Activated CD8-positive, alpha-beta memory T cell treated with anti-CD3 and anti-CD28 coated beads, Interleukin-2, amount 50 U/mL, for 48 hours (primary cell): ENCODE data around the gene CYB561A3.
"Not testable (repeated sequence)": the region's sequence is repeated elsewhere in the genome, so short reads cannot be mapped to it uniquely, and the experiment has no call there.

Experiments used
- DNase-seq: peaks from one replicate; pipeline ENCODE4 v3.0.0-alpha.2; 2020

CYB561A3 gene, protein sequence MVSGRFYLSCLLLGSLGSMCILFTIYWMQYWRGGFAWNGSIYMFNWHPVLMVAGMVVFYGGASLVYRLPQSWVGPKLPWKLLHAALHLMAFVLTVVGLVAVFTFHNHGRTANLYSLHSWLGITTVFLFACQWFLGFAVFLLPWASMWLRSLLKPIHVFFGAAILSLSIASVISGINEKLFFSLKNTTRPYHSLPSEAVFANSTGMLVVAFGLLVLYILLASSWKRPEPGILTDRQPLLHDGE

DNA sequence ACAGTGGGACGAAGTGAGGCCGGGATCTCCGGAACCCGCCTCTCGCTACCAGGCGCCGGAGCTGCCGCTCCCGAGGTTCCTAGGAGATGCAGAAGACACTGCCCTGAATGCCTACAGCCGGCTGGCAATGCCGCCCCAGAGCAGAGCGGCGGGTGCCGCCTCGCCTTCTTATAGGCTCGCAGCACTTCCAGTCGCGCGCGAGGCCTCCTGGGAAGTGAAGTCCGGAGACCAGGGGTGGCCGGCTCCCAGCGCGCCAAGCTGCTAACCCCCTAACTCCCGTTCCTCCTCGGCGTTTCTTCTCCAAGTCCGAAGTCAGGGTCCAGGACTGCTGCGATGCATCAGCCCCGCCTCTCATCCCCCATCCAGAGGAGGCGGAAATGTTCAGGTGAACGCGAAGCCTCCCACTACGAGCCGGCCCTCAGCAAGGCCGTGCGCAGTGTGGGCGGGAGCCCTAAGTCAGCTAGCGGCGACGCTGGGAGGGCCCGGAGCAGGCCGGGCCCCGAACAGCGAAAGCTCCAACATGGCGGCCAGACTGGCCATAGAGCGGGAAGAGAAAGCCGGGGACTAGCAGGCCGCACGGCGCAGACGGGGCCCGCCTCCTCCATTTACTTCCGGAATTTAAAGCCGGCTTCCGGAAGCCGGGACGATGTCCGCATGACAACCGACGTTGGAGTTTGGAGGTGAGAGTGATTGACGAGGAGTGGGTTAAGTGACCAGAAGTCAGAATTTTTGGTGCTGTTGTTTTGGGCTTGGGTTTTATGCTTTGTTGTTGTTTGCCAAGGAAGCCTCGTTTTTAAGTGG is at the start of gene CYB561A3, which contains the start of gene TMEM138:
Gene CYB561A3, minus strand, starts transcription at position 142 of the 801 bp plus-strand sequence. CDS start 5,169 bp downstream, outside the sequence.
Gene TMEM138, plus strand, starts transcription at position 634 of the 801 bp plus-strand sequence. CDS start 2,017 bp downstream, outside the sequence.
- peak; percentile 94 for DNase-seq

DNA sequence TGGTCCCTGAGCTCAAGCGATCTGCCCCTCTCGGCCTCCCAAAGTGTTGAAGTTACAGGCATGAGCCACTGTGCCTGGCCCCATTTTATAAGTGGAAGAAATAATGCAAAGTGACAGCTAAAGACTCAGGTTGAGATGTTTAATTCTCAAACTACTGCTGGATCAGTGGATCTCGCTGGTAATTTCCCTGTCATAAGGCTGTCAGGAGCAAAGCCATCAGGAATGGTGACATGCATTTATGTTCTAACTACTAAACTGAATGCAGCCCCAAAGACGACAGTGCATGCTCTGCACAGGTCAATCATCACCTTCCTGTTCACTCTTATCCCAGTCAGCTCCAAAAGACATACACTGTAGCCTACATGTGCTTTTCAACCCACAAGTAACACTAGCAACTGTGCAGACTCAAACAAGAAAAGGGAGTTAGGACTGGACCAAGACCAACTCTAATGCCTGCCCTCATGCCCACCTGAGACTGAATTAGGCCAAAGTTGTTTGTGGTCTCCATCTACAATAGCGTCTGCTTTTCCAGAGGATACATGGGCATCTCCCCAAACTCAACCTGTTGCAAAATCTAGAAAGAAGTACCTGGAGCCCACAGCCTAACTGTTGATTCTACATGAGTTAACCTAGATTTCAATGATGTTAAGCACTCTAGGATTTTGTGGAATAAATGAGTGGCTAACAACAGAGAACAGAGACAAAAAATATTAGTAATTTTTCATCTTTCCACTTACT is 45.5 kb upstream of the CYB561A3 start:
- DNase-seq: no peak

DNA sequence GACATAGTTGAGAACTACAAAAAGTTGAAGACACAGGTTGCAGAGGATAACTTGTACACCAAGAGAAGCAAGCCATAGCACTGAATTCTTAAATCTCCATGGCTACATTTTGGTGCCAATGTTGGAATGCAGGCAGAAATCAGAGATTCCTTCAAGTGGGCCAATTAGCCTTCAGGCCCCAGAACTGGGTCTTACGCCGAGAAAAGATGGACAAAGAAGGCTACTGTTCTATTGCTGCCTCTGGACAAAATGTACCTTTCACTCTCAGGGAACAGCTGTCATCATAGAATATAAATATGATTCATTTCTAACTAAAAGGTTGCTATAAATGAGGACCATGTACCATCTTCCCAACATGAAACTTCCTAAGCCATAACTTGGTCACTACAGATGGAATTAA is 44.4 kb upstream of the CYB561A3 start:
- no peak for DNase-seq

DNA sequence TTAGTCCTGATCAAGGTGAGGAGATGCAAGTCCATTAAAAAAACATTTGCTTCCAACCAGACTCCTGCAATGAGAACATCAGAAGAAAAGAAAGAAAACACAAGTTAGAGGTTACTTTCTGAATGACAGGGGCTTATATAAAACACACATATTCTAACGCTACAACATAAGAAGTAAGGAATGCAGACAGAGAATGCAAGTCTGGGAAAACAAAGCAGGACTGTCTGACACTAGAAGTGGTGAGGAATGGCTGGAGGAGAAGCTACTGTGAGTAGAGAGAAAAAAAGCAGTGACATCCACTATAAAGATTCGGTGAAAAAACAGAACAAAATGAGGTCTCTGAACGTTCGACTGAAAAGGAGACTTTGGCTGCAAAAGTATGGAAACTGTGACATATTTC is 43.0 kb upstream of the CYB561A3 start:
- no peak for DNase-seq

DNA sequence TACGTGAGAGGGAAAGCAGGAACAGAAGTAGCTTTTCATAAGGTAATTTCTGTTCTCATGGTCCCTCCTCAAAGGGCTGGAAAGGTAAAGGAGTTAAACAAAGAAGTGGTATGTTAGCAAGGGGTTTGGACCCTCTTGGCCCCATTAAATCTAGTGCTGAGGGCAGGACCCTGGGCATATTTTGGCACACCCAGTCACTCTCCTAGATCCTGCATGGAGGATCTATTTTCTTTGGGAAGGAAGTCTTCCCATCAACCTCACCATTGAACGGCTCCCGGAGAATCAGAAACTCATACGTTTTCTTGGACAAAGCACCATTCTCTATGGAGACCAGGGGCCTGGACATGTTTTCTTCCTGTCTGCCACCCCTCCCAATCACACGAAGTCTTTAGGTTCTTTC is 42.4 kb upstream of the CYB561A3 start:
- no peak for DNase-seq

DNA sequence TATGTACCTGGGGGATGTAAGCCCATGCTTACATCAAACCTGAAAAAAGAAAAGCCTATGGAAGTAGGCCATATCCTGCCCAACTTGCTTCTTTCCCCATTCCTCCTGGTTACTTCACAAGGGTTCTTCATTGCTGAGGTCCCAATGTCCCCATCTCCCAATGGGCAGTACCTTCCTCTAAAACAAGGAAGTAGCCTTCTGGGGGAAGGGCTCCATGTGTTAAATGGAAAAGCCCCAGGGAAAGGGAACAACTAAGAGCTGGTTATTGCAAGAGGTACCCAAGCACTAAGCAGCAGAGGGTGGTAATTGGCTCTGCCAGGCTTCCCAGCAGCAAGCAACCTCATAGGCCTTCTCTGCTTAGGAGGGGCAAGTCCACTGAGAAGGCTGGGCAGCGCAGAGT is 42.0 kb upstream of the CYB561A3 start:
- DNase-seq: no peak

DNA sequence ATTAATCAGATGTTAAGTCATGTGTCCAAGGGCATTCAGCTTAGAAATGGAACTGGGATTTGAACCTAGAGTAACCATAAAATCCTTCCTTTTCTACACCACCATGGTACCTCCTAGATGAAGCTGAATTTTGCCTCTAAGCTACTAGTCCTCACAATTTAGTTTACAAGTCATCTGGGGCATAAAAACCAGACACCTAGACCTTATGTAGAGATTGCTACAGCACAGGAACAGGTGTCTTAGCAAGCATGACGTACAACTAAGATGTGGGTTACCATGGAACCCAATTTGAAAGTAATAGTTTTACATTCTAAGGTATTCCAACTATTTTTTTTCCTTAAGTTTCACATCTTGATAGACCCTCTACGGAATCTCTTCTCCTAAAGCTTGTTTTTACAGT is 39.9 kb upstream of the CYB561A3 start:
- DNase-seq: no peak

DNA sequence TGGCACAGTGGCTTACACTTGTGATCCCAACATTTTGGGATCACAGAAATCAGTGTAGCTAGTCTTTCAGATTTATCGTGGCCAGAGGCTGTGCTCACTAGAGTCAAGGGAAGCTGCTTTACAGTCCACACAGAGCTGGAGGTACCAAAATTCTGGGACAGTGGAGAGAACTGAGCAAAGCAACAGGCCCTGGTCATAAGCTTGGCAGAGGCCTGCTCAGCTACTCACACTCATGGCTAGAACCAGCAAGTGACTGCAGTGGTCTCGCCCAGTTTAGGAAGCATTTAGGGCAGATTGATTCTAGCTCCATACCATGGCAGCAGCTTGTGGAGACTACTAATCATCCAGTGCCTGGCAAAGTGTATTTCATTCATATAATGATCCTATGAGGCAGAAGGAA is 39.5 kb upstream of the CYB561A3 start:
- no peak for DNase-seq

DNA sequence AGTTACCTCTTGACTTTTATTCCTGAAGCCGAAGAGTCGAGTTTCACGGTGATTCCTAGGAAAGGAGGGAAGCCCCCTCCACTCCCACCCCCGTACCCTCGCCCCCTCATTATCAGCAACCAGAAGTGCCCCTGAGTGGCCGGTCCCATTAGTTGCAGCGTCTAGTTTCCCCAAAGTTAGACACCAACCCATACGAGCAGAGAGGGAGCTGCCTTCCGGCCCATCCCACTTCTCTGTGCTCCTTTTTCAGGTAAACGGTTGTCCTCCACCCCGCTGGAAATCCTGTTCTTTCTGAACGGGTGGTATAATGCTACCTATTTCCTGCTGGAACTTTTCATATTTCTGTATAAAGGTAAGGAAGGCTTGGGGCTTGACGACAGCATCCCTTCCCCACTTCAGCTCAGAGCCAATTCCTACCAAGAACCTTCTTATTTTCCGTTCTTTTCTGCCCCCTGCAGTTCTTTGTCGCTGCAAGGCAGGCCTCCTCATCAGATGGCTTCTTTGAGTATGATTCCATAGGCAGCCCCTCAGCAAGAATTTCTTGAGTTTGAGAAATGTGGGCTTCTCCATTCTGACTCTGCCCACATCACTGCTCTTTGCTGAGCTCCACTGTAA is 31.4 kb upstream of the CYB561A3 start:
- DNase-seq: peak; percentile 60

DNA sequence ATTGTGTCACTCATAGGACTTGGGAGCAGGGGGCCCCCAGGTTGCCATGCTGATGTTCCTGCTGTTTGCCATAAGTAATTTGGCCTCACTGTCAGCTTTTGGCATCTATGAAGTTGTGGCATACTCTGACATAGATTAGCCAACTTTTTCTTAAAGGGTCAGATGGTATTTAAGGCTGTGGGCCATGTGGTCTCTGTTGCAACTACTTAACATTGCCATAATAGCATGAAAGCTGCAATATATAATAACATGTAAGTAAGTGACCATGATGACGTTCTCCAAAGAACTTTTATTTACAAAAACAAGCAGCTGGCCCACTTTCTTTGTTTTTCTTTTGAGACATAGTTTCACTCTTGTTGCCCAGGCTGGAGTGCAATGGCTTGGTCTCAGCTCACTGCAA is 28.5 kb upstream of the CYB561A3 start:
- DNase-seq: no peak

DNA sequence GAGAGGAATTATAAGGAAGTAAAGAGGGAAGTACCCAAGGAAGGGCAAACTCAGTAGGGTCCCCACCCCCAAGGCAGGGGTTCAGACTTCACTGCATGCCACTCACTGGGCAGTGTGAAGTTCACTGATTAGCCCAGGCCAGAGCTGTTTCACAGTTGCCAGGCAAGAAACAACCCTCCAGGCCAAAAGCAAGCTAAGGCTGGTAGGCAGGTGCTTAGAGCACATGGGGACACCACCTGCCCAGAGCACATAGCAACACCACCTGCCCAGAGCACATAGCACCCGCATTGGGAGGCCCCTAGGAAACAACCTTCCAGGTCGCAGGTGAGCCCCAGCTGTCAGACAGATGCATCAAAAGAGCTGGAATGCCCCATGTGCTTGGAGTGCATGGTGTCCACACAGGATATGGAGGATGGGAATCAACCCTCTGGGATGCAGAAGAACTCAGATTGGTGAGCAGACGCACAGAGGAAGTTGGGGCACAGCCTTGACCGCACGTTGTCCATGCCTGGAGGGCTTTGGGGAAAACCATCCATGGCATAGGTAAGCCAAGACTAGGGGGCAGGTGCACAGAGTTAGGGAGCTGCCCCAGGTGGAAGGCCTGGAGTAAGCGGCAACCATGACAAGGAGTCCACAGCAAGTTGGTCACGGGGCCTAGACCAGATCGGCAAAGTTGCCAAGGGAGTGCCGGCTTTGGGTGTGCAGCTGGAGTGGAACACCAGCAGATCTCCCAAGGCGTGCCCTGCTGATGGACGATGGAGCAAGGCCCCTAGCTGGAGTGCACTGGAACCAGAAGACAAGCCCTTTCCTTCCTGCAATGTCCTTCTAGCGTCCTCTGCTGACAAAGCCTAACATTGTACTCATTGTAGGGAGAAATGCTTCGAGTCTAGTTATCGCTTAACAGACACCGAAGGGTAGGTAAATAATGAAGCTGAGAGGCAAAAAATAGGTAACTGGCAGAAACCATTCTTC is 22.9 kb upstream of the CYB561A3 start:
- no peak for DNase-seq

DNA sequence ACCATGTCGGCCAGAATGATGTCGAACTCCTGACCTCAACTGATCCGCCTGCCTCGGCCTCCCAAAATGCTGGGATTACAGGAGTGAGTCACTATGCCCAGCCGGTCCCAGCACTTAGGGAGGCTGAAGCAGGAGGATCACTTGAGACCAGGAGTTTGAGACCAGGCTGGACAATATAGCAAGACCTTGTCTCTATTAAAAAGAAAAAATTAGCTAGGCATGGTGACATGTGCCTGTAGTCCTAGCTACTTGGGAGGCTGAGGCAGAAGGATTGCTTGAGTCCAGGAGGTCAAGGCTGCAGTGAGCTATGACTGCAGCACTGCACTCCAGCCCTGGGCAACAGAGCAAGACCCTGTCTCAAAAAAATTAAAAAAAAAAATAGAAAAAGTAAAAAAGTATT is 22.2 kb upstream of the CYB561A3 start:
- DNase-seq: not testable (repeated sequence)

DNA sequence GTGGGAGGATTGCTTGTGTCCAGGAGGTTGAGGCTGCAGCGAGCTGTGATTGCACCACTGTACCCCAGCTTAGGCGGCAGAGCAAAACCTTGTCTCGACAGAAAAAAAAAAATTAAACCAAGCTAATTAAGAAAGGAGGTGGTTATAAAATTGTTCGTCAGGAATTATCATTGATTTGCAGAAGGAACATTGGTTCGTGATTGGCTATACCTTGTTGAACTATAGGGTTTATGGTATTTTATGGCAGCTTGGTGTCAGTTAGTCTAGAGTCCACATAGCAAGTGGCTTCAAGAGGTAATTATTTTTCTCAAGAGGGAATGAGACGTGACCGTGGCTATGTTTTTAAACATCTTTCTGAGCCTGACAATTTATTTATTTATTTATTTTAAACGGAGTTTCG is 19.2 kb upstream of the CYB561A3 start:
- DNase-seq: no peak

DNA sequence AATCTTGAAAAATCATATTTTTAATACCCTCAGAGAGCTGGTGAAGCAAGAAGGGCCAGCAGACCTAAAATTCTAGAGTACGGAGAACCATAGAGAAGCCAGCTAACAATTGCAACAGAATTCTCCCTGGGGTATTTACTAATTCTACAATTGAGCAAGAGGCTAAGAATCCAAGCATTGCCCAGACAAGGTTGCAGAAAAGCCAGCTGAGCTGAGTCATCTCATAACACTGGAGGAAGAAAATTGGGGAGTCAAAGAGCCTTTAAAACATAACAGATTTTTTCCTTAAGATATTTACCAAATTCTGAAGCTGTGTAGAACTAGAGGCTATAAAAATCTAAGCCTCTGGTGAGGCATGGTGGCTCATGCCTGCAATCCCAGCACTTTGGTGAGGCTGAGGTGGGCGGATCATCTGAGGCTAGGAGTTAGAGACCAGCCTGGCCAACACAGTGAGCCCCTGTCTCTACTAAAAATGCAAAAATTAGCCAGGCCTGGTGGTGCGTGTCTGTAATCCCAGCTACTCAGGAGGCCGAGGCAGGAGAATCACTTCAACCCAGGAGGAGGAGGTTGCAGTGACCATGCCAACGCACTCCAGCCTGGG is 17.1 kb upstream of the CYB561A3 start:
- no peak for DNase-seq

DNA sequence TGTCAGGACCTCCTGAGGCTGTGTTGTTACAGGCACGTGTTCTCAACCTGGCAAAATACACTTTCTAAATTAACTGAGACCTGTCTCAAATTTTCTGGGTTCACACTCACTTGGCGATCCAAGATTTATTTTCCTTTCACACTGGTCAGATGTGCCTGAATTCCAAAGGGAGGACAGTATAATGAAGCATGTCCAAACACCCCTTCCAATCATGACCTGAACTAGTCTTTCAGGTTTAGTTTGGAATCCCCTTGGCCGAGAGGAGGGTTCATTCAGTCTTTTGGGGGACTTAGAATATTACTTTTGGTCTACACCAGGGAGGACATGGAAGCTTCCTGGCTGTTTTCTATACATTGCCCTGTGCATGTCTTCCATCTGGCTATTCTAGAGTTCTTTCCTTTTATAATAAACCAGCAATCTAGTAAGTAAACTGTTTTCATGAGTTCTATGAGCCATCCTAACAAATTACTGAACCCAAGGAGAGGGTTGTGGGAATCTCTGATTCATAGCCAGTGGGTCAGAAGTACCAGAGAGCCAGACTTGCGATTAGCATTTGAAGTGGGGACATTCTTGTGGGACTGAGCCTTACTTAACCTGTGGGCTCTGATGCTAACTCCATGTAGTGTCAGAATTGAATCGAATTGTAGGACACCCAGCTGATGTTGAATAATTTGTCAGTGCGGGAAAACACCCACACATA is 15.9 kb upstream of the CYB561A3 start:
- DNase-seq: no peak

DNA sequence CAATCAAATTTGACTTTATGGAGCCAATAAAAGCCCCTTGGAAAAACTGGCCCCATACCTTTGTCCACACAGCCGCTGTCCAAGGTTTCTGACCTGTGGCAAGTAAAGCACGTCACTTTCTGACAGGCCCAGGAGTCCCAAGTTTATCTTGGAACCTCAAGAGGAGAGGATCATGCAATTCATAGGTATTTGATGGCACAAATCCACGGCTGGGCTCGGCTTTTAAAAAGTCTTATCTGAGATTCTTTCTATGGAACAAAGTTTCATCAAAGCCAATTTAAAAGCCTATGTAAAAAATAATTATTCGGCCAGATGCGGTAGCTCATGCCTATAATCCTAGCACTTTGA is 14.1 kb upstream of the CYB561A3 start:
- no peak for DNase-seq

DNA sequence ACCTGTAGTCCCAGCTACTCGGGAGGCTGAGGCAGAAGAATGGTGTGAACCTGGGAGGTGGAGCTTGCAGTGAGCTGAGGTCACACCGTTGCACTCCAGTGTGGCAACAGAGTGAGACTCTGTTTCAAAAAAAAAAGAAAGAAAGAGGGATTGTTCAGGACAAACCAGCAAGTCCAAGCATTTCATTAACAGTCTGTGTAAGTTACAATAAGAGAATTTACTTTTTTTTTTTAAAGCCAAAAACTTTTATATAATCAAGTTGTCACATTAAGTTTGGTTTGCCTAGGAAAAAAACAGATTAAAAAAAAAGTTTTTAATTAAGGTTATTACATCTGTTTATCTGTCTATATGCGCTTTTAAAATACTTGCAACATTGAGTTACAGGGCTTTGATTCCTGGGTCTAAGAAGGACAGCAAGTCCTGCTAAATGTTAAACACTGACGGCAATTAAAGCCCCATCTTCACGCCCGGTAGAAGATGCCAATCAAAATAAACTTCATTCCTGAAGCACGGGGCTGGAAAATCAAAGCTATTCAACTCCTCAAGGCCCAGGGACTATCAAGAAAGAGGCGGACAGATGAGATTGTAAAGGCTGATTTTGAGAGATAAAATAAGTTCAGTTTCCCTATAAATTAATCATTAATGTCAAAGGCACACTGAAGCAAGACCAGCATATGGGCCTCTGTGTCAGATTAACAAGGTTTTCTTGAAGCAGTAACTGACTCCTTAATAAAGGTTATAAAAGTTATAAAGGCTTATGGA is 11.2 kb upstream of the CYB561A3 start:
- no peak for DNase-seq

DNA sequence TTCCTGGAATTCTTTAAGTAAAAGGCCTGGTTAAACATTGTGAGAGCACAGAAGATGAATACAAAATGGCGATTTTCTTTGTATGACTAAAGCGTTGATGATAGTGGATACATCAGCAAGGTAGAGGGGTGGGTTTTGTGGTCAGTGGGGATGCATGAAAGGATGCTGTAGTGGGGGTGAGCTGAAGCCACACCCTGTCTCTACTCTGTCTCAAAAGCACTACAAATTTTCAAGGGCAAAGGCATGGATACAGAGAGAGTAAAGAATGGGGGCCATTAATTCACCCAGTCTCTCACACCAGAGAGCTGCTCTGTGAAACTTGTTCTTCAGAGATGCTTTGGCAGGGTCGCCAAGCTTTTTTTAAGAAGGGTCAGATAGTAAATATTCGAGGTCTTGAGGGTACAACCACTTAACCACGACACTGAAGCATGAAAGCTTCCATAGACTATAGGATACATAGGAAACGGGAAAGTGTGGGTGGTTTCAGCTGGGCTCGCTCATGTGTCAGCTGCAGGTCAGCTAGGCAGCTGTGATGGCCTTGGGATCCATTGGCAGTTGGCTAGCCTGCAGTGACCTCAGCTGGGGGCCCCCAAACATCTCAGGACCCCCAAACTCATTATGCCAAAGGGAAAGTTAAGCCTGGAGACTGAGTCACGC is 8.8 kb upstream of the CYB561A3 start:
- no peak for DNase-seq
